AG09319 (cell line): Measurements from ENCODE around the gene MFAP3L.

Source experiments
- DNase-seq: peaks from one replicate; pipeline ENCODE4 v3.0.0-alpha.2; 2010; ENCODE audit warnings: low read depth; ENCODE audit errors: extremely low read depth
- CTCF ChIP-seq: IDR thresholded peaks from 2 replicates; pipeline ENCODE4 v1.5.1; 2011; ENCODE audit warnings: low read depth, mild to moderate bottlenecking, inconsistent platforms, low read length, moderate library complexity

MFAP3L gene

GRCh38 chr4:169987327-169988228 is 38.6 kb downstream of the MFAP3L start:
- no peak for TF ChIP-seq CTCF

GRCh38 chr4:169986369-169986768 is 39.8 kb downstream of the MFAP3L start:
- no peak for DNase-seq
- no peak for TF ChIP-seq CTCF

More at GRCh38 chr4:169987327-169988228, 38.6 kb downstream of the MFAP3L start:
- no peak for DNase-seq

GRCh38 chr4:169985881-169986280 is 40.3 kb downstream of the MFAP3L start:
- TF ChIP-seq CTCF, result no peak

GRCh38 chr4:169984745-169985144 is 41.5 kb downstream of the MFAP3L start:
- no peak for TF ChIP-seq CTCF
- DNase-seq, result no peak

More at GRCh38 chr4:169985881-169986280, 40.3 kb downstream of the MFAP3L start:
- DNase-seq, result no peak

GRCh38 chr4:169984173-169984572 is 42.0 kb downstream of the MFAP3L start:
- DNase-seq, result no peak
- no peak for TF ChIP-seq CTCF

- no peak for DNase-seq
- TF ChIP-seq CTCF, result no peak
Measured at GRCh38 chr4:169976951-169977350, 49.2 kb downstream of the MFAP3L start.

GRCh38 chr4:169975838-169976796 is 50.1 kb downstream of the MFAP3L start:
- no peak for DNase-seq
- no peak for TF ChIP-seq CTCF
